Breast epithelium (tissue), 4 donors: Measurements from ENCODE around the gene NAV1. TPM values are rescaled to one million over a fixed set of nuclear protein-coding genes. Genes with fewer than 3 reads are reported as not detected.

Experiments used
- DNase-seq, 2 donors: peaks; one replicate each; pipeline ENCODE4 v3.0.0-alpha.2; 2019; ENCODE audit warnings: low spot score in 2 of 2
- H3K27ac ChIP-seq, 2 donors: fragments of 200-600 bp; sonication (generic) in 1 of 2; one replicate each; pipeline ENCODE4 v1.5.1; 2016 to 2019; ENCODE audit warnings: mild to moderate bottlenecking in 1 of 2
- H3K27me3 ChIP-seq, 2 donors: fragments of 200-600 bp; sonication (generic) in 1 of 2; one replicate each; pipeline versions ENCODE4 v1.5.1 to v1.6.0; 2017 to 2019; ENCODE audit warnings: control low read depth in 1 of 2, mild to moderate bottlenecking in 1 of 2
- H3K36me3 ChIP-seq: fragments of 200-600 bp; one replicate; pipeline ENCODE4 v1.5.1; 2019
- H3K4me1 ChIP-seq, 2 donors: fragments of 200-600 bp; sonication (generic); one replicate each; pipeline ENCODE4 v1.5.1; 2016 to 2019; ENCODE audit warnings: control low read depth in 1 of 2
- H3K4me3 ChIP-seq, 3 donors: fragments of 200-600 bp; sonication (generic); 1 replicate in 2 of 3; 2 replicates in 1 of 3; pipeline ENCODE4 v1.5.1; 2016 to 2019; ENCODE audit warnings: mild to moderate bottlenecking in 3 of 3, moderate library complexity in 2 of 3
- H3K9me3 ChIP-seq, 2 donors: fragments of 200-600 bp; sonication (generic) in 1 of 2; one replicate each; pipeline ENCODE4 v1.5.1; 2016 to 2019; ENCODE audit warnings: control low read depth in 1 of 2
- POLR2A ChIP-seq: fragments of 450-650 bp; IDR thresholded peaks from one replicate; pipeline ENCODE4 v1.6.1; 2016; ENCODE audit warnings: antibody characterized with exemption, mild to moderate bottlenecking, moderate library complexity
- POLR2AphosphoS5 ChIP-seq, 3 donors: sonication (generic); formaldehyde crosslinking; IDR thresholded peaks; one replicate each; pipeline ENCODE4 v1.6.1; 2017; ENCODE audit warnings: antibody characterized with exemption in 3 of 3
- intact Hi-C: fragments of 100-400 bp; cut with DNase I; formaldehyde crosslinking; loops from one replicate; pipeline ENCODE4 v1.15.1; 2023; ENCODE audit warnings: low total_unique reads
- total RNA-seq, 3 donors: library from RNA; depleted of rRNA; stranded (reverse); fragments of >200 nt; gene quantifications; one replicate each; pipeline ENCODE4 v1.1.0, GENCODE V29; 2016
- TF ChIP-seq, protein P1 (sequence below), 3 donors: fragments of 450-650 bp; IDR thresholded peaks; one replicate each; pipeline ENCODE4 v1.5.1; 2016 to 2017; ENCODE audit warnings: antibody characterized with exemption in 3 of 3, mild to moderate bottlenecking in 3 of 3, moderate library complexity in 3 of 3

The NAV1 gene
- total RNA-seq, 3 donors from 2014 or later: 11.3 to 31.5 (median 22.7) TPM

DNA sequence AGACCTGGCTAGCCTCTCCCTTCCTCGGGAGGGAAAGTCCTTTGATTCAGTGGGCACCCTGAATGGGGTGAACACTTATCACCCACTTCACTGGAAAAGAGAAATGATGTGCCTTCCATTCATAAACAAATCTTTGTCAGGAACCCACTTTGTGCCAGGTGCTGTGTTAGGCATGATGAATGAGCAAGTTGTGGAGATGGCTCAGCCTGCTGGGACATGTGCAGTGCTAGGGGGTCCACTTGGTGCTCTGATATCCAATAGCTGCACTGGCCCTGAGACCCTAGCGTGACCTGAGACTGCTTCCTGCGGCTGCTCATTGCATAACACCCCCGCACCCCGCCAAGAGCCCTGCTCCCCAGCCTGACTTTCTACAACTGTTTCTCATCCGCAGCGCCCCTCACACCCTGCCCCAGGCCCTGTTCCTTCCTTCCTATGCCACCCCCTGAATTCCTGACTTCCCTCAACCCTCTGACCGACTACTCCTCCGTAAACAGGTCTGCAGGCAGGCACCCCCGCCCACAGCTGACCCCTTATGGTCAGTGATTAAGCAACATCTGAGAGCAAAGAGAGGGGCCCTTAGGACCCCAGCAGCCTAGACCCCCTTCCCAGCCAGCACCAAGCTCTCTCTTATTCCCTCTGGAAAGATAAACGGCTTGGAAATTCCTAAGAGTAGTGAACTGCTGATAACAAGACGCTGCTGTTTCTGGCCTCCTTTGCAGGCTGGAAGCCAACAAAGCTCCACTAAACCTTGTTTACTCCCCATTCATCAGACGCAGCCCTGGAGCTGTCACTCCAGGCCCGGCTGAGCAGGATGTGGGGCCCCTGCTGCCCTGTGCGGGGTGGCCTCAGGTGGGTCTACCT, 44.9 kb upstream of the NAV1 start:
- Histone ChIP-seq H3K4me3 (peak overlapping the region in 1 of 3 donors; percentile 19), H3K36me3 (no peaks in the 10 kb centered on the region), H3K4me1 (peaks cover 31 to 74% of the 10 kb centered on the region in 2 donors), H3K9me3 (no peaks in the 10 kb centered on the region), H3K27me3 (no peaks in the 10 kb centered on the region), H3K27ac (peak overlapping the region; percentile 97 to 99)
- DNase-seq: peak in 1 of 2 donors; percentile 77
- TF ChIP-seq POLR2A: no peak
- TF ChIP-seq POLR2AphosphoS5 (IDR thresholded peaks at IDR 0.05): peak in 2 of 3 donors; percentile 49 to 66
- intact Hi-C loops: no loop called here

DNA sequence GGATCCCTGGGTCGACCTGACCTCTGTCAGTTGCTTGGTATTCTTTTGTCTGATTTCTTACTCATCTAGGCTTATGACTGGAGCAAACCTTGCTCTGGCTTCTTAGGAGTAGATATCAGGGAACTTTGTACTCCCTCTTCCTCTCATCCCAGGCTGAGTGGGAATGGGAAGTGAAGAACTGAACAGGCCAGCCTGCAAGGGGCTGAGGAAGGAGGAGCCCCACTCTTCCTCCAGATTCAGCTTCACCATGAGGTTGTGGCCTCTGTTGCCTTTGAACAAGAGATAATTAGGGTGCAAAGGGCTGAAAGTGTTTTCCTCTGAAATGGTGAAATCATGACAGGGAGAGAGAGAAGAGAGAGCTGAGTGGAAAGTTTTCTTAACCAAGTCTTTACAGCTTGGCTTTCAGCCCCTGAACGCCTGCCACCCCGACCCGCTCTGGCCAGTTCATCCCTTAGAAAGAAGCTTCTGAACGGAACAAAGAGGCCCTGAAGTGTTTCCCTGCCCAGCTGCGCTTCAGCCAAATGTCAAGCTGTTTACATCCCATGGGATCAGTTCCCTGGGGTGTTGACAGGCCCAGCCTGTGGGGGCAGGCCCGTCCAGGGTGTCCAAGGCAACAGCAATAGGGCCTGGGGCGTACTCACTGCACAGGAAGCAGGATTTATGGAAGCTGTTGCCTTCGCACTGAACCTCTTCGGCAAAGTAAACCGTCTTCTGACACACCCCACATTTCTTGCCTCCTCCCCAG, 43.2 kb upstream of the NAV1 start:
- TF ChIP-seq POLR2A: peak; percentile 14
- TF ChIP-seq, protein P1, sequence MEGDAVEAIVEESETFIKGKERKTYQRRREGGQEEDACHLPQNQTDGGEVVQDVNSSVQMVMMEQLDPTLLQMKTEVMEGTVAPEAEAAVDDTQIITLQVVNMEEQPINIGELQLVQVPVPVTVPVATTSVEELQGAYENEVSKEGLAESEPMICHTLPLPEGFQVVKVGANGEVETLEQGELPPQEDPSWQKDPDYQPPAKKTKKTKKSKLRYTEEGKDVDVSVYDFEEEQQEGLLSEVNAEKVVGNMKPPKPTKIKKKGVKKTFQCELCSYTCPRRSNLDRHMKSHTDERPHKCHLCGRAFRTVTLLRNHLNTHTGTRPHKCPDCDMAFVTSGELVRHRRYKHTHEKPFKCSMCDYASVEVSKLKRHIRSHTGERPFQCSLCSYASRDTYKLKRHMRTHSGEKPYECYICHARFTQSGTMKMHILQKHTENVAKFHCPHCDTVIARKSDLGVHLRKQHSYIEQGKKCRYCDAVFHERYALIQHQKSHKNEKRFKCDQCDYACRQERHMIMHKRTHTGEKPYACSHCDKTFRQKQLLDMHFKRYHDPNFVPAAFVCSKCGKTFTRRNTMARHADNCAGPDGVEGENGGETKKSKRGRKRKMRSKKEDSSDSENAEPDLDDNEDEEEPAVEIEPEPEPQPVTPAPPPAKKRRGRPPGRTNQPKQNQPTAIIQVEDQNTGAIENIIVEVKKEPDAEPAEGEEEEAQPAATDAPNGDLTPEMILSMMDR (IDR thresholded peaks at IDR 0.05): no peak
- TF ChIP-seq POLR2AphosphoS5 (IDR thresholded peaks at IDR 0.05): peak; percentile 48 to 93 (median 62)
- Histone ChIP-seq H3K27ac (peak overlapping the region; percentile 97 to 99), H3K4me1 (peaks cover 27 to 65% of the 10 kb centered on the region in 2 donors), H3K27me3 (no peaks in the 10 kb centered on the region), H3K9me3 (no peaks in the 10 kb centered on the region), H3K4me3 (peak overlapping the region in 2 of 3 donors; percentile 32 to 37), H3K36me3 (no peaks in the 10 kb centered on the region)
- intact Hi-C loops: no loop called here
- DNase-seq: peak; percentile 92 to 93

DNA sequence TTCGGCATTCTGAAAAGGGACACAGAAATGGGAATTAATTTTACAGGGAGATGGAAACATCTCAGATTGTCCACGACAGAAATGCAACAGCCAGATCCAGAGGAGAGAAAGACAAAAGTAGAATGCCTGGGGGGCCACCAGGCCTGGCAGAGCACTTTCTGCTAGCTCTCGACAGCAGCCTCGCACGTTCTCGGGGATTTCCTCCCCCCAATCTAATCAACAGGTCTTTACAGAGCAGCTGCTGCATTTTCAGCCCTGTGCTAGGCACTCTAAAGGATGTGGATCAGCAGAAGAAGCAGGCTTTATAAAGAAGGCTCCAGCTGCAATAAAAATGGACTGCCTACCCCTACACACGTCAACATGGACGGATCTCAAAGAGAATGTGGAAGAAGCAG, 42.6 kb upstream of the NAV1 start:
- intact Hi-C loops: no loop called here
- H3K4me1 ChIP-seq: peaks cover 28 to 59% of the 10 kb centered on the region in 2 donors
- no peaks in the 10 kb centered on the region for H3K27me3 ChIP-seq
- H3K4me3 ChIP-seq: peak overlapping the region in 2 of 3 donors; percentile 32 to 37
- no peaks in the 10 kb centered on the region for H3K9me3 ChIP-seq
- peak in 1 of 2 donors; percentile 48 for DNase-seq
- H3K36me3 ChIP-seq: no peaks in the 10 kb centered on the region
- TF ChIP-seq POLR2A (no peak), POLR2AphosphoS5 (IDR thresholded peaks at IDR 0.05) (no peak)
- TF ChIP-seq, protein P1 (IDR thresholded peaks at IDR 0.05): no peak
- peak overlapping the region; percentile 97 to 99 for H3K27ac ChIP-seq

DNA sequence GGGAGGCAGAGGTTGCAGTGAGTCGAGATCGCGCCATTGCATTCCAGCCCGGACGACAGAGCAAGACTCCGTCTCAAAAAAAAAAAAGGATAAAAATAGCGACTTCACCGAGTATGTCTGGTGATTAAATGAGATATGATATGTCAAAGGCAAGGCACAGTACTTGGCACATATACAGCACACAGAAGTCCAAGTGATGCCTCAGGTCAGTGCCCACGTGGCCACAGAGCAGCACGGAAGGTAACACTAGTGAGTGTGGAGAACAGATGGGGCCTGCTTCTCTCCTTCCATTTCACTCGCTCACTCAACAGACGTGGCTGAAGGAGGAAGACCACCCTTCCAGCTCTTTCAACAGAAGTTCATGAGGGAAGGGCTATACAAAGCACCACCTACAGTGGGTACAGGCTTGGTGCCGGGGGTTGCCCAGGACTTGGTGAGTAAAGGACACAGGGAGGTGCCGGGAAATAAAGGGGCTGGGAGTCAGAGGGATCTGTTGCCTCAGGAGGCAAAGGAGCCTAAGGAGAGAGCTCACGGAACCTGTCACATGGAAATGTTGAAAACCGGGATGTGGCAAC, 40.9 kb upstream of the NAV1 start:
- peaks cover 34 to 52% of the 10 kb centered on the region in 2 donors for H3K4me1 ChIP-seq
- TF ChIP-seq POLR2AphosphoS5 (IDR thresholded peaks at IDR 0.05) (peak in 2 of 3 donors; percentile 13 to 22), POLR2A (no peak)
- TF ChIP-seq, protein P1 (IDR thresholded peaks at IDR 0.05): no peak
- H3K27ac ChIP-seq: peak overlapping the region; percentile 97 to 99
- H3K4me3 ChIP-seq: peak overlapping the region in 2 of 3 donors; percentile 16 to 96
- no peaks in the 10 kb centered on the region for H3K9me3 ChIP-seq
- no peaks in the 10 kb centered on the region for H3K36me3 ChIP-seq
- H3K27me3 ChIP-seq: no peaks in the 10 kb centered on the region
- intact Hi-C loops: no loop called here
- no peak for DNase-seq

DNA sequence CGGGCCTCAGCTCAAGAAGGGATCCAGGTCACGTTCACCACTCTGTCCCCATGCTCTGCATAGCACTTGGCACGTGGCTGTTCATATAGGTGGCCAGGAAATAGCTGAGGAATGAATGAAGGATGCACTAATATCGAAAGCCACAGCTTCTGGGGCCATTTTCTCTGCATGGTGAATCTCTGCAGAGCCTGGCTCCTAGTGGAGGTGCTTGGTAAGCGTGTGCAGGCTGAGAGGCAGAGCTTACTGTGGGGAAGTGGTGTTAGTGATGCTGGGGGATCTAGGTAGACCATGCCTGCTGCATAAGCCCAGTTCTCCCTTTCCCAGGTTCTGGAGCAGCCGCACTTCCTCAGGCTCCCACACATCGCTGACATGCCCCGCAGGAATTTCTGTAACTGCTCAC, 40.3 kb upstream of the NAV1 start:
- intact Hi-C loops: no loop called here
- no peaks in the 10 kb centered on the region for H3K9me3 ChIP-seq
- DNase-seq: no peak
- H3K36me3 ChIP-seq: no peaks in the 10 kb centered on the region
- peaks cover 34 to 46% of the 10 kb centered on the region in 2 donors for H3K4me1 ChIP-seq
- peak in 1 of 3 donors; percentile 2 for TF ChIP-seq POLR2AphosphoS5 (IDR thresholded peaks at IDR 0.05)
- TF ChIP-seq POLR2A: no peak
- peak overlapping the region; percentile 97 to 99 for H3K27ac ChIP-seq
- peak overlapping the region in 2 of 3 donors; percentile 16 to 96 for H3K4me3 ChIP-seq
- no peaks in the 10 kb centered on the region for H3K27me3 ChIP-seq
